HFFc6 (cell line): ENCODE results near the gene RBM8A. TPM values are rescaled to one million over a fixed set of nuclear protein-coding genes. Genes with fewer than 3 reads are reported as not detected.

ENCODE experiments used
- DNase-seq: peaks from one replicate; pipeline ENCODE4 v3.0.0-alpha.2; 2018
- H3K27ac Mint-ChIP-seq: 2 replicates; pipeline ENCODE4 v1.8.0; 2020; ENCODE audit warnings: mild to moderate bottlenecking, mixed read lengths
- H3K27me3 Mint-ChIP-seq: 2 replicates; pipeline ENCODE4 v1.8.0; 2021; ENCODE audit warnings: mild to moderate bottlenecking, moderate library complexity, mixed read lengths; ENCODE audit not compliant: insufficient read depth
- H3K36me3 Mint-ChIP-seq: 2 replicates; pipeline ENCODE4 v1.8.0; 2021; ENCODE audit warnings: low read depth, mixed read lengths
- H3K4me1 Mint-ChIP-seq: 2 replicates; pipeline ENCODE4 v1.8.0; 2020; ENCODE audit warnings: low read depth, mixed read lengths
- H3K4me3 Mint-ChIP-seq: 2 replicates; pipeline ENCODE4 v1.8.0; 2020; ENCODE audit warnings: mild to moderate bottlenecking, moderate library complexity, mixed read lengths
- H3K9me3 Mint-ChIP-seq: 2 replicates; pipeline ENCODE4 v1.8.0; 2020; ENCODE audit warnings: mild to moderate bottlenecking, mixed read lengths
- total RNA-seq, 6 experiments: library from RNA; stranded (reverse); fragmentation: NEBNext Ultra II Directional; extraction: Animal tissue kit (Norgen Biotek cat#: 25700); gene quantifications; 2 replicates in 1 of 6; 3 replicates in 5 of 6; pipeline ENCODE4 v1.2.3, GENCODE V29; 2021
- TF ChIP-seq, protein P1 (sequence below): fragments of 200-600 bp; sonication (generic); IDR thresholded peaks from 2 replicates; pipeline ENCODE4 v1.5.0; 2021; ENCODE audit warnings: antibody characterized with exemption, mild to moderate bottlenecking

The RBM8A gene
- total RNA-seq, 6 experiments from 2014 or later: 135 to 166 (median 157) TPM

DNA sequence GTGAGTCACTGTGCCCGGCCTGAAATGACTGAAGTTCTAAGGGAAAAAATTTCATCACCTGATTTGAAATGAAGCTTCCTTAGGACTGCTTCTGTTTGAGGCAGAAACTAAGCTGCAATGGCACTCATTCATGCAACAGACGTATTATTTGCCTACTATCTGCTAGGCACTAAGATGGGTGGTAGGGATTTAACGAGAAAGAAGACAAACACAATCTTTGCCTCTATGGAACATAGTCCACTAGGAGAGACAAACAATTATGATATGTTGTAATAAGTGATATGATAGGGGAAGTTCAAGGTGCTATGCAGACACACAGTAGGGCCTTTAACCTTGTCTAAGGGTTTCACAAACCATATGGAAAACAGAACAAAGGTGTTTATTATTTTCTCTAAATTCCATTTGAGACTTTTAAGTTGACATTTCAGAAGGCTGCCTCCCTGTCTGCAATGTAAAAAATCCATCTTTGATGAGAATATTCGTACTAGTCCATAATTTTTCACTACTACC, 19.2 kb upstream of the RBM8A start:
- no peaks in the 10 kb centered on the region for H3K27me3 Mint-ChIP-seq
- no peak overlapping the region for H3K27ac Mint-ChIP-seq
- H3K9me3 Mint-ChIP-seq: no peaks in the 10 kb centered on the region
- no peak for DNase-seq
- no peak overlapping the region for H3K4me3 Mint-ChIP-seq
- H3K36me3 Mint-ChIP-seq: peaks cover 32% of the 10 kb centered on the region
- TF ChIP-seq, protein P1, sequence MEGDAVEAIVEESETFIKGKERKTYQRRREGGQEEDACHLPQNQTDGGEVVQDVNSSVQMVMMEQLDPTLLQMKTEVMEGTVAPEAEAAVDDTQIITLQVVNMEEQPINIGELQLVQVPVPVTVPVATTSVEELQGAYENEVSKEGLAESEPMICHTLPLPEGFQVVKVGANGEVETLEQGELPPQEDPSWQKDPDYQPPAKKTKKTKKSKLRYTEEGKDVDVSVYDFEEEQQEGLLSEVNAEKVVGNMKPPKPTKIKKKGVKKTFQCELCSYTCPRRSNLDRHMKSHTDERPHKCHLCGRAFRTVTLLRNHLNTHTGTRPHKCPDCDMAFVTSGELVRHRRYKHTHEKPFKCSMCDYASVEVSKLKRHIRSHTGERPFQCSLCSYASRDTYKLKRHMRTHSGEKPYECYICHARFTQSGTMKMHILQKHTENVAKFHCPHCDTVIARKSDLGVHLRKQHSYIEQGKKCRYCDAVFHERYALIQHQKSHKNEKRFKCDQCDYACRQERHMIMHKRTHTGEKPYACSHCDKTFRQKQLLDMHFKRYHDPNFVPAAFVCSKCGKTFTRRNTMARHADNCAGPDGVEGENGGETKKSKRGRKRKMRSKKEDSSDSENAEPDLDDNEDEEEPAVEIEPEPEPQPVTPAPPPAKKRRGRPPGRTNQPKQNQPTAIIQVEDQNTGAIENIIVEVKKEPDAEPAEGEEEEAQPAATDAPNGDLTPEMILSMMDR: no peak
- H3K4me1 Mint-ChIP-seq: peaks cover 40% of the 10 kb centered on the region

GRCh38 chr1:145944532-145944931, 17.2 kb upstream of the RBM8A start:
- TF ChIP-seq, protein P1: no peak
- Mint-ChIP-seq H3K4me3 (no peak overlapping the region), H3K9me3 (no peaks in the 10 kb centered on the region), H3K27ac (no peak overlapping the region; the same call in 1 of the 2 replicates), H3K36me3 (peaks cover 16% of the 10 kb centered on the region), H3K27me3 (no peaks in the 10 kb centered on the region), H3K4me1 (peaks cover 22% of the 10 kb centered on the region)
- DNase-seq: no peak

DNA sequence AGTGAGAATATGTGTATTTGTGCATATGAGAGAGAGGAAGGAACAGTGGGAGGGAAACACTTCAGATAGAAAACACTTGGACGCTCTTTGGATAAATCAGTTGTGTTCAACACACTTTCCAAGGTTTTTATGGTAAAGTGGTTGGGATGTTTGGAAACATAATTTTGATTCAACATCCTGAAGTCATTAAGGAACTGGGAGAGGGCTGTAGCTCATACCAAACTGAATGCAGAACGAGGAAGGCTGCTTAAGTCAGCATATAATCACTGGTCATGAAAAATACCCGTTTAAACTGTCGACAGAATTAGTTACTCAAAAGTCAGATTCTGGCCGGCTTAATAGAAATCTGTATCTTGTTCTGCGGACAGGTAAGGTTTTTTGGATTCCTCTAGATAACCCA, 15.6 kb upstream of the RBM8A start:
- no peak for DNase-seq
- peaks cover 17% of the 10 kb centered on the region for H3K4me1 Mint-ChIP-seq
- peaks cover 16% of the 10 kb centered on the region for H3K36me3 Mint-ChIP-seq
- TF ChIP-seq, protein P1: no peak
- H3K27me3 Mint-ChIP-seq: no peaks in the 10 kb centered on the region
- H3K4me3 Mint-ChIP-seq: peak overlapping the region; percentile 17
- H3K27ac Mint-ChIP-seq: peak overlapping the region; percentile 71
- no peaks in the 10 kb centered on the region for H3K9me3 Mint-ChIP-seq

DNA sequence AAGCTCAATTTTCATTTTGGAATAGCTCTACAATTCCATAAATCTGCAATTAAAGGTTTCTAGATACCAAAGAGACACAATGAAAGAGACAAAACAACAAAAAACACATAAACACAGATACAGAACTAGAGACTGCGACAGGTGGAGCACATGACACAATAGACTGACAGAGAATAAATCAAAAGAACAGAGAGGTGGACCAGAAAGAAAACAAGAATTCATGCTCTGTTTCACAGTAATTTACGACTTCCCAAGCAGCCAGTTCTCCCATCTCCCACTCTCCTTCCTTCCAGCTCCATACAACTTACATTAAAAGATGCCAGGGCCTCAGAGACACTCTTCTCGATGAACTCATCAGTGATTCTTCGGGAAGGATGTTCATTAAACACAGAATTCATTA, 15.1 kb upstream of the RBM8A start:
- peak overlapping the region; percentile 17; the same call in 1 of the 2 replicates for H3K4me3 Mint-ChIP-seq
- H3K27ac Mint-ChIP-seq: peak overlapping the region; percentile 71
- peaks cover 16% of the 10 kb centered on the region for H3K36me3 Mint-ChIP-seq
- no peaks in the 10 kb centered on the region for H3K27me3 Mint-ChIP-seq
- DNase-seq: no peak
- H3K4me1 Mint-ChIP-seq: peaks cover 17% of the 10 kb centered on the region
- TF ChIP-seq, protein P1: no peak
- no peaks in the 10 kb centered on the region for H3K9me3 Mint-ChIP-seq

DNA sequence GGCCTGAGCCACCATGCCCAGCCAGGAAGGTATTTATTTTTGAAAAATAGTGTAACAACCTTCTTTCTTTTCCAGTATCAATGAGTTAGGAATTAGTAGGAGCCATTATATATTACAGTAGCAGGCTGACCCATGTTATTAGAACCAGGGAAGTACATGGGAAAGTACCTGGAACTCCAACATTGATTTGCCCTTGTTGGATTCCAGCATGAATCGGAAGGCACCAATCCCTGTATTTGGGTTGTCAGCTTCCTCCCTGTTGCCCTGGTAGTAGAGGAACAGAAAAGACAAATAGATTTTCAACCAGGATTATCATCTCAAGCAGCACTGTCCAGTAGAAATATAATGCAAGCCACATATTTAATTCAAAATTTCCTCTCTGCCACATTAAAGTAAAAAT, 10.2 kb upstream of the RBM8A start:
- H3K27ac Mint-ChIP-seq: peak overlapping the region; percentile 16; the same call in 1 of the 2 replicates
- peaks cover 4% of the 10 kb centered on the region for H3K4me1 Mint-ChIP-seq
- peaks cover 14% of the 10 kb centered on the region for H3K36me3 Mint-ChIP-seq
- TF ChIP-seq, protein P1: no peak
- no peak for DNase-seq
- H3K9me3 Mint-ChIP-seq: no peaks in the 10 kb centered on the region
- H3K27me3 Mint-ChIP-seq: no peaks in the 10 kb centered on the region; the same call in 1 of the 2 replicates
- H3K4me3 Mint-ChIP-seq: no peak overlapping the region
